Psoas muscle (tissue), 8 donors: ENCODE data around the gene ANKDD1A. TPM values are rescaled to one million over a fixed set of nuclear protein-coding genes. Genes with fewer than 3 reads are reported as not detected.

ENCODE experiments used
- ATAC-seq, 4 donors: fragments of 200-7000 bp; cut with Tn5 transposase; one replicate each; pipeline ENCODE4 v1.9.1; 2020; ENCODE audit warnings: moderate library complexity in 3 of 4, mild to moderate bottlenecking in 2 of 4
- DNase-seq, 2 donors: peaks; one replicate each; pipeline ENCODE4 v3.0.0-alpha.2; 2020
- H3K27ac ChIP-seq: fragments of 200-600 bp; one replicate; pipeline ENCODE4 v1.8.0; 2022
- H3K27me3 ChIP-seq, 3 donors: fragments of 200-600 bp in 1 of 3; one replicate each; pipeline versions ENCODE4 v1.6.1 to v1.8.0; 2013 to 2022; ENCODE audit warnings: low read length in 2 of 3, mild to moderate bottlenecking in 2 of 3, moderate library complexity in 1 of 3; ENCODE audit not compliant: insufficient read depth in 3 of 3
- H3K36me3 ChIP-seq, 2 donors: fragments of 200-600 bp in 1 of 2; one replicate each; pipeline versions ENCODE4 v1.6.1 to v1.8.0; 2013 to 2022; ENCODE audit warnings: low read depth in 1 of 2, mild to moderate bottlenecking in 1 of 2, moderate library complexity in 1 of 2; ENCODE audit not compliant: insufficient read depth in 1 of 2
- H3K4me1 ChIP-seq: fragments of 200-600 bp; one replicate; pipeline ENCODE4 v1.8.0; 2022
- H3K4me3 ChIP-seq: fragments of 200-600 bp; one replicate; pipeline ENCODE4 v1.8.0; 2022; ENCODE audit warnings: mild to moderate bottlenecking
- H3K9me3 ChIP-seq: fragments of 200-600 bp; one replicate; pipeline ENCODE4 v1.8.0; 2022
- CTCF ChIP-seq: fragments of 200-600 bp; IDR thresholded peaks from one replicate; pipeline ENCODE4 v1.8.0; 2022; ENCODE audit warnings: antibody characterized with exemption
- WGBS, 3 donors: extraction: QIAGEN DNeasy Blood & Tissue Kit; methylation state at CpG; one replicate each; pipeline versions ENCODE4 v1.1.6 to v1.1.7; 2013; 5-methylcytosine and 5-hydroxymethylcytosine counted together
- intact Hi-C, 2 donors: fragments of 100-400 bp; cut with DNase I; formaldehyde crosslinking; loops; one replicate each; pipeline versions ENCODE4 v1.11.0 to v1.14.2; 2022
- polyA plus RNA-seq, 3 donors: library from polyadenylated mRNA; stranded (reverse); fragments of 200-250 nt; gene quantifications; one replicate each; pipeline ENCODE4 v1.2.3, GENCODE V29; 2013
- total RNA-seq, 4 donors: library from RNA; stranded (reverse); fragmentation: NEBNext Ultra II Directional in 2 of 4; extraction: Animal tissue kit (Norgen Biotek cat#: 25700) in 2 of 4; gene quantifications; one replicate each; pipeline versions ENCODE4 v1.2.1 to v1.2.4, GENCODE V29; 2021 to 2023
- donor health status: healthy with polysubstance abuse.
- donor health status: DM: no; HTN: no; CAD: no; lungs with moderate emphysema.
- donor health status: Bipolar disorder and iron deficiency.
- donor health status: healthy.
- donor health status: DM: yes; HTN: yes; CAD: no.
- donor health status: DM: no; HTN: no; CAD: no.
- donor health status: DM: no; HTN: no; CAD: no.
- donor health status: DM: yes; HTN: yes; CAD: no.

Gene ANKDD1A
- total and polyA plus RNA-seq, 7 donors: 0.18 to 1.2 (median 0.46) TPM

- intact Hi-C loops: loop anchor here (5.0 kb wide), 1 partner anchor 55 kb away; the partner anchor contains the start of gene PLEKHO2 (in 2 of the 2)
- peaks cover 27% of the 10 kb centered on the region for H3K4me1 ChIP-seq
- H3K4me3 ChIP-seq: no peak overlapping the region
- H3K27me3 ChIP-seq: no peaks in the 10 kb centered on the region
- peaks cover 11% of the 10 kb centered on the region for H3K9me3 ChIP-seq
- TF ChIP-seq CTCF: no peak
- ATAC-seq (peak; percentile 47 to 78 (median 68)), DNase-seq (peak; percentile 75 to 79)
- no peaks in the 10 kb centered on the region for H3K36me3 ChIP-seq
- 27 to 42% (median 34%) methylated on average over 6 of the region's 6 CpGs for WGBS, 3 donors
- H3K27ac ChIP-seq: peak overlapping the region; percentile 59
Observed at GRCh38 chr15:64897345-64897985, 14.2 kb upstream of the ANKDD1A start.

GRCh38 chr15:64898406-64898805 lies 13.3 kb upstream of the ANKDD1A start:
- DNase-seq (no peak), ATAC-seq (no peak)
- peaks cover 11% of the 10 kb centered on the region for H3K9me3 ChIP-seq
- no peaks in the 10 kb centered on the region for H3K27me3 ChIP-seq
- H3K4me1 ChIP-seq: peaks cover 24% of the 10 kb centered on the region
- TF ChIP-seq CTCF: no peak
- H3K4me3 ChIP-seq: no peak overlapping the region
- no peaks in the 10 kb centered on the region for H3K36me3 ChIP-seq
- 91 to 95% (median 91%) methylated on average over 4 of the region's 4 CpGs for WGBS, 3 donors
- intact Hi-C loops: loop anchor here (5.0 kb wide), 1 partner anchor 56 kb away; the partner anchor contains the start of gene PLEKHO2 (in 2 of the 2)
- H3K27ac ChIP-seq: no peak overlapping the region

- no peaks in the 10 kb centered on the region for H3K27me3 ChIP-seq
- no peak overlapping the region for H3K4me3 ChIP-seq
- 97 to 98% (median 98%) methylated on average over 5 of the region's 5 CpGs for WGBS, 3 donors
- H3K36me3 ChIP-seq: no peaks in the 10 kb centered on the region
- TF ChIP-seq CTCF: no peak
- intact Hi-C loops: no loop called here
- peaks cover 10% of the 10 kb centered on the region for H3K4me1 ChIP-seq
- ATAC-seq (no peak), DNase-seq (no peak)
- peaks cover 11% of the 10 kb centered on the region for H3K9me3 ChIP-seq
- no peak overlapping the region for H3K27ac ChIP-seq
Observed at GRCh38 chr15:64901141-64901540, 10.6 kb upstream of the ANKDD1A start.

GRCh38 chr15:64901914-64902313 lies 9.8 kb upstream of the ANKDD1A start:
- Histone ChIP-seq H3K9me3 (peaks cover 11% of the 10 kb centered on the region), H3K27me3 (no peaks in the 10 kb centered on the region), H3K27ac (no peak overlapping the region), H3K4me1 (peaks cover 8% of the 10 kb centered on the region), H3K4me3 (no peak overlapping the region), H3K36me3 (no peaks in the 10 kb centered on the region)
- ATAC-seq (no peak), DNase-seq (no peak)
- WGBS, 3 donors: 96 to 100% (median 98%) methylated on average over 2 of the region's 2 CpGs
- no peak for TF ChIP-seq CTCF
- intact Hi-C loops: no loop called here

- Histone ChIP-seq H3K27ac (no peak overlapping the region), H3K36me3 (no peaks in the 10 kb centered on the region), H3K4me3 (no peak overlapping the region), H3K27me3 (no peaks in the 10 kb centered on the region), H3K9me3 (peaks cover 11% of the 10 kb centered on the region), H3K4me1 (no peaks in the 10 kb centered on the region)
- intact Hi-C loops: no loop called here
- WGBS, 3 donors: 92 to 94% (median 92%) methylated on average over 4 of the region's 4 CpGs
- no peak for TF ChIP-seq CTCF
- no peak for DNase-seq
- no peak for ATAC-seq
Observed at GRCh38 chr15:64902863-64903262, 8.8 kb upstream of the ANKDD1A start.
